Liver (tissue), 9 donors: ENCODE results near the gene NTNG1. TPM values are rescaled to one million over a fixed set of nuclear protein-coding genes. Genes with fewer than 3 reads are reported as not detected.

Experiments used
- DNase-seq: peaks from one replicate; pipeline ENCODE4 v3.0.0-alpha.2; 2017; ENCODE audit warnings: low spot score
- H3K27ac ChIP-seq, 2 donors: one replicate each; pipeline ENCODE4 v1.7.0; 2013; ENCODE audit warnings: inconsistent platforms in 2 of 2, low read length in 2 of 2, control low read depth in 1 of 2, low read depth in 1 of 2, mild to moderate bottlenecking in 1 of 2
- H3K27me3 ChIP-seq, 4 donors: one replicate each; pipeline versions ENCODE4 v1.6.1 to v1.7.0; 2013; ENCODE audit warnings: low read length in 3 of 4, inconsistent platforms in 1 of 4, mild to moderate bottlenecking in 1 of 4, moderate library complexity in 1 of 4; ENCODE audit not compliant: control insufficient read depth in 4 of 4, insufficient read depth in 4 of 4
- H3K36me3 ChIP-seq, 4 donors: one replicate each; pipeline versions ENCODE4 v1.6.1 to v1.7.0; 2013; ENCODE audit warnings: low read length in 3 of 4, mild to moderate bottlenecking in 3 of 4, low read depth in 1 of 4, moderate library complexity in 1 of 4; ENCODE audit not compliant: control insufficient read depth in 4 of 4, insufficient read depth in 3 of 4
- H3K4me1 ChIP-seq, 4 donors: one replicate each; pipeline versions ENCODE4 v1.6.1 to v1.7.0; 2013; ENCODE audit warnings: low read length in 3 of 4, mild to moderate bottlenecking in 3 of 4, moderate library complexity in 1 of 4; ENCODE audit not compliant: control insufficient read depth in 4 of 4, insufficient read depth in 4 of 4
- H3K4me3 ChIP-seq, 3 donors: one replicate each; pipeline versions ENCODE4 v1.6.1 to v1.7.0; 2013; ENCODE audit warnings: low read length in 3 of 3, control low read depth in 1 of 3, low read depth in 1 of 3, mild to moderate bottlenecking in 1 of 3
- H3K9ac ChIP-seq, 2 donors: one replicate each; pipeline ENCODE4 v1.7.0; 2013; ENCODE audit warnings: low read length in 2 of 2, mild to moderate bottlenecking in 2 of 2, moderate library complexity in 2 of 2, control low read depth in 1 of 2, low read depth in 1 of 2
- H3K9me3 ChIP-seq, 4 donors: one replicate each; pipeline versions ENCODE4 v1.6.1 to v1.7.0; 2013; ENCODE audit warnings: low read length in 3 of 4; ENCODE audit not compliant: control insufficient read depth in 4 of 4
- EGR1 ChIP-seq, 2 donors: IDR thresholded peaks; 2 replicates each; pipeline ENCODE4 v1.6.1; 2016 to 2018; ENCODE audit warnings: antibody characterized with exemption in 2 of 2, low read depth in 2 of 2
- FOXA1 ChIP-seq: IDR thresholded peaks from 2 replicates; pipeline ENCODE4 v1.6.1; 2016; ENCODE audit warnings: antibody characterized with exemption
- FOXA2 ChIP-seq: IDR thresholded peaks from 2 replicates; pipeline ENCODE4 v1.6.1; 2016; ENCODE audit warnings: antibody characterized with exemption
- GABPA ChIP-seq, 2 donors: IDR thresholded peaks in 1 of 2; conservative IDR thresholded peaks in 1 of 2; 2 replicates each; pipeline ENCODE4 v1.6.1; 2016; ENCODE audit warnings: antibody characterized with exemption in 2 of 2, mild to moderate bottlenecking in 1 of 2, moderate library complexity in 1 of 2
- HNF4A ChIP-seq, 2 donors: conservative IDR thresholded peaks; 2 replicates each; pipeline ENCODE4 v1.6.1; 2016; ENCODE audit warnings: antibody characterized with exemption in 2 of 2, mild to moderate bottlenecking in 2 of 2
- HNF4G ChIP-seq: IDR thresholded peaks from 2 replicates; pipeline ENCODE4 v1.6.1; 2016; ENCODE audit warnings: antibody characterized with exemption
- JUND ChIP-seq, 2 donors: IDR thresholded peaks; 2 replicates each; pipeline ENCODE4 v1.6.1; 2016; ENCODE audit warnings: antibody characterized with exemption in 2 of 2
- NR2F2 ChIP-seq: IDR thresholded peaks from 2 replicates; pipeline ENCODE4 v1.6.1; 2016; ENCODE audit warnings: antibody characterized with exemption
- RAD21 ChIP-seq, 2 donors: IDR thresholded peaks; 2 replicates each; pipeline ENCODE4 v1.6.1; 2016; ENCODE audit warnings: antibody characterized with exemption in 2 of 2, mild to moderate bottlenecking in 2 of 2
- RXRA ChIP-seq, 2 donors: IDR thresholded peaks; 2 replicates each; pipeline ENCODE4 v1.6.1; 2017 to 2018; ENCODE audit warnings: antibody characterized with exemption in 2 of 2, mild to moderate bottlenecking in 1 of 2
- SP1 ChIP-seq: IDR thresholded peaks from 2 replicates; pipeline ENCODE4 v1.6.1; 2018; ENCODE audit warnings: antibody characterized with exemption, mild to moderate bottlenecking
- TAF1 ChIP-seq: conservative IDR thresholded peaks from 2 replicates; pipeline ENCODE4 v1.6.1; 2016; ENCODE audit warnings: antibody characterized with exemption, mild to moderate bottlenecking
- YY1 ChIP-seq: IDR thresholded peaks from 2 replicates; pipeline ENCODE4 v1.6.1; 2016; ENCODE audit warnings: antibody characterized with exemption, mild to moderate bottlenecking
- WGBS: extraction: QIAGEN DNeasy Blood & Tissue Kit; methylation state at CpG from one replicate; pipeline ENCODE4 v1.1.7; 2013; 5-methylcytosine and 5-hydroxymethylcytosine counted together
- polyA plus RNA-seq, 2 donors: library from polyadenylated mRNA; stranded (reverse) in 1 of 2; unstranded in 1 of 2; fragments of 200-250 nt in 1 of 2; fragments of >200 nt in 1 of 2; fragmentation: Nextera tagmentation in 1 of 2; extraction: Ambion mirVana in 1 of 2; gene quantifications; one replicate each; pipeline versions ENCODE4 v1.2.1 to v1.2.3, GENCODE V29; 2013 to 2015
- total RNA-seq, 2 donors: library from RNA; depleted of rRNA; stranded (reverse); fragments of >200 nt; gene quantifications; one replicate each; pipeline ENCODE4 v1.2.3, GENCODE V29; 2014
- TF ChIP-seq, protein P1 (sequence below): IDR thresholded peaks from 2 replicates; pipeline ENCODE4 v1.6.1; 2016; ENCODE audit warnings: antibody characterized with exemption
- TF ChIP-seq, protein P2 (sequence below): IDR thresholded peaks from 2 replicates; pipeline ENCODE4 v1.6.1; 2016; ENCODE audit warnings: antibody characterized with exemption
- TF ChIP-seq, protein P3 (sequence below): fragments of 150-350 bp; IDR thresholded peaks from 2 replicates; pipeline ENCODE4 v1.5.1; 2017; ENCODE audit warnings: improper control_type of control experiment, low read depth, low read length; ENCODE audit not compliant: missing input control
- TF ChIP-seq, protein P4 (sequence below): IDR thresholded peaks from 2 replicates; pipeline ENCODE4 v1.6.1; 2016; ENCODE audit warnings: antibody characterized with exemption, mild to moderate bottlenecking
- donor health status: healthy.
- donor health status: healthy.
- donor health status: healthy.
- donor health status: healthy.
- donor health status: healthy.

NTNG1 gene
- total and polyA plus RNA-seq, 4 donors: under 0.01 TPM; not detected in 2

DNA sequence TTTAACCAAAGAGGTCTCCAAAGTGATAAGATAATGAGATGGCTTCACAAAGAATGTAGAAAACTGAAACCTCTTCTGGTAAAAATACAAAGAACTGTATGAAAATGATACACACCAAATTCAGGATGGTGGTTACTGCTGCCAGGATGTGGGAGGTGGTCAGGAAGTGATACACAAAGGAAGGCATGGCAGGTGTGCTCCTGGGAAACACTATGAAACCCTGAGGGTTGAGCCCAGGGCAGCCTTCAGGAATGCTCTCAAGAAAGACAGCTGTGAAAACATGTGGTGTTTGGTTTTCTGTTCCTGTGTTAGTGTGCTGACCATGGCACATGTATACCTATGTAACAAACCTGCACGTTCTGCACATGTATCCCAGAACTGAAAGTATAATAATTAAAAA is 109.3 kb downstream of the NTNG1 start:
- WGBS: 55% methylated on average over 1 of the region's 1 CpG
- Histone ChIP-seq H3K4me1 (no peaks in the 10 kb centered on the region), H3K9ac (no peak overlapping the region), H3K36me3 (no peaks in the 10 kb centered on the region), H3K27ac (no peak overlapping the region), H3K27me3 (no peaks in the 10 kb centered on the region), H3K9me3 (no peaks in the 10 kb centered on the region), H3K4me3 (no peak overlapping the region)
- DNase-seq: no peak
- TF ChIP-seq JUND (IDR thresholded peaks at IDR 0.05) (no peak), RAD21 (IDR thresholded peaks at IDR 0.05) (no peak)

DNA sequence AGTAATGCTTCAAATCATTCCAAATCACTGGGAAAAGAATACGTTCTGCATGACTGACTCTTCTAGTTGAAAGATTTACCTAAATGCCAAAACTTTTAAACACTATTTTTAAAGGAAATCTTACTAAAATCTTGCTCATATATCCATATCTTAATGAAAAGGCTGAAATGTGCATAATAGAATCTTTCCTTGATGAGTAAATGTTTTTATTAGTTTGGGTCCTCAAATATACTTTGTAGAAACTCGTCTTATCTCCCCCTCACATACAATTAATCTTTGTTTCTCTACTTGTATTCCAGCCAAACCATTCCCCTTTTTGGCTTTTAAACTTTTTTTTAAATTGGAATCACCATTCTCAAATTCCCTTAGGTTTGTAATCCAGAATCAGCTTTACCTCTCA is 110.2 kb downstream of the NTNG1 start:
- Histone ChIP-seq H3K9ac (no peak overlapping the region), H3K4me1 (no peaks in the 10 kb centered on the region), H3K36me3 (no peaks in the 10 kb centered on the region), H3K27ac (no peak overlapping the region), H3K9me3 (no peaks in the 10 kb centered on the region), H3K27me3 (no peaks in the 10 kb centered on the region), H3K4me3 (no peak overlapping the region)
- TF ChIP-seq TAF1 (no peak), FOXA1 (no peak), NR2F2 (no peak), HNF4A (conservative IDR thresholded peaks at IDR 0.05) (no peak), RXRA (IDR thresholded peaks at IDR 0.05) (no peak), YY1 (no peak), JUND (IDR thresholded peaks at IDR 0.05) (no peak), FOXA2 (no peak), EGR1 (IDR thresholded peaks at IDR 0.05; ENCODE audit: low read depth in 2 of 2) (no peak), SP1 (no peak), GABPA (IDR thresholded peaks at IDR 0.05 in 1 of 2, conservative IDR thresholded peaks at IDR 0.05 in 1 of 2) (no peak)
- DNase-seq: no peak
- 64% methylated on average over 2 of the region's 2 CpGs for WGBS

DNA sequence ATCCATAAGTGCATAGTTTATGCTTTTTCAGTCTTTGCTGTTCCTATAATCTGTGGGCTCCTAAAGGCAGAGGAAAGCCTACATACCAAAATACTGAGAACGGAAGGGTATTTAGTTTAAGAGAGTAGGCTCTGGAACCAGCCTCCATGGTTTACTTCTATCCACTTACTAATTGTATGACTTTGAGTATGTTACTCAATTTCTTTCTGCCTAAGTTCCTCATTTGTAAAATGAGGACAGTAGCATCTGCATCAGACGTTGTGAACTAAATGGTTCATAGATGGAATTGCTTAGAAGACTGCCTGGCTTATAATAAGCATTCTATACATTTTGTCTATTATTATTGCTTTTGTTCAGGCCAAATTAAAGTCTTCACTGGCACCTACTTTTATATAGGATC is 111.0 kb downstream of the NTNG1 start:
- Histone ChIP-seq H3K27ac (no peak overlapping the region), H3K9me3 (no peaks in the 10 kb centered on the region), H3K4me3 (no peak overlapping the region), H3K4me1 (no peaks in the 10 kb centered on the region), H3K36me3 (no peaks in the 10 kb centered on the region), H3K9ac (no peak overlapping the region), H3K27me3 (no peaks in the 10 kb centered on the region)
- TF ChIP-seq FOXA2 (no peak), HNF4A (conservative IDR thresholded peaks at IDR 0.05) (no peak), RAD21 (IDR thresholded peaks at IDR 0.05) (no peak), JUND (IDR thresholded peaks at IDR 0.05) (no peak), HNF4G (no peak)
- TF ChIP-seq, protein P1, sequence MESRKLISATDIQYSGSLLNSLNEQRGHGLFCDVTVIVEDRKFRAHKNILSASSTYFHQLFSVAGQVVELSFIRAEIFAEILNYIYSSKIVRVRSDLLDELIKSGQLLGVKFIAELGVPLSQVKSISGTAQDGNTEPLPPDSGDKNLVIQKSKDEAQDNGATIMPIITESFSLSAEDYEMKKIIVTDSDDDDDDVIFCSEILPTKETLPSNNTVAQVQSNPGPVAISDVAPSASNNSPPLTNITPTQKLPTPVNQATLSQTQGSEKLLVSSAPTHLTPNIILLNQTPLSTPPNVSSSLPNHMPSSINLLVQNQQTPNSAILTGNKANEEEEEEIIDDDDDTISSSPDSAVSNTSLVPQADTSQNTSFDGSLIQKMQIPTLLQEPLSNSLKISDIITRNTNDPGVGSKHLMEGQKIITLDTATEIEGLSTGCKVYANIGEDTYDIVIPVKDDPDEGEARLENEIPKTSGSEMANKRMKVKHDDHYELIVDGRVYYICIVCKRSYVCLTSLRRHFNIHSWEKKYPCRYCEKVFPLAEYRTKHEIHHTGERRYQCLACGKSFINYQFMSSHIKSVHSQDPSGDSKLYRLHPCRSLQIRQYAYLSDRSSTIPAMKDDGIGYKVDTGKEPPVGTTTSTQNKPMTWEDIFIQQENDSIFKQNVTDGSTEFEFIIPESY: no peak
- WGBS: 65% methylated on average over 2 of the region's 2 CpGs
- DNase-seq: no peak

DNA sequence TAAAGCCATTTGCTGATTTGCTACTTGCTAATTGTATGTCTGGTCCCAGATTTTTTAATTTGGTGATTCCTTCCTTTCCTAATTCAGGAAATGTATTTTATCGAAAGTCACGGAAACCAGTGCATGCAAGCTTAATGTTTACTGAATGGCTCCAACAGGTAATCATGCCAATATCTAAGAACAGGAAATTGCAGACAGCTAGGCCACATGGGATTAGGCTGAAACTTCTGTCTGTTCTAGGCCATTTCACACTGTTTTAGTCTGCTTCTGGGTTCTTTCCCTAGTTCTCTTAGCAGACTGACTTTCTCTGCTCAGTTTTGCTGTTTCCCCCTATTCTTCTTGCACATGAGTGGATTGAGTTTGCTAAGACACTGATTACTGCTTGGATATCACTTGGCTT is 111.4 kb downstream of the NTNG1 start:
- WGBS: 86% methylated on average over 2 of the region's 2 CpGs
- H3K9ac ChIP-seq: no peak overlapping the region
- H3K4me1 ChIP-seq: no peaks in the 10 kb centered on the region
- DNase-seq: no peak
- no peak overlapping the region for H3K27ac ChIP-seq
- H3K27me3 ChIP-seq: no peaks in the 10 kb centered on the region
- no peaks in the 10 kb centered on the region for H3K36me3 ChIP-seq
- H3K9me3 ChIP-seq: no peaks in the 10 kb centered on the region
- H3K4me3 ChIP-seq: no peak overlapping the region
- TF ChIP-seq HNF4G (no peak), YY1 (no peak), GABPA (IDR thresholded peaks at IDR 0.05 in 1 of 2, conservative IDR thresholded peaks at IDR 0.05 in 1 of 2) (no peak), FOXA1 (no peak), TAF1 (no peak), RAD21 (IDR thresholded peaks at IDR 0.05) (no peak), SP1 (no peak)
- TF ChIP-seq, protein P2, sequence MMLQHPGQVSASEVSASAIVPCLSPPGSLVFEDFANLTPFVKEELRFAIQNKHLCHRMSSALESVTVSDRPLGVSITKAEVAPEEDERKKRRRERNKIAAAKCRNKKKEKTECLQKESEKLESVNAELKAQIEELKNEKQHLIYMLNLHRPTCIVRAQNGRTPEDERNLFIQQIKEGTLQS: no peak
- TF ChIP-seq, protein P3, sequence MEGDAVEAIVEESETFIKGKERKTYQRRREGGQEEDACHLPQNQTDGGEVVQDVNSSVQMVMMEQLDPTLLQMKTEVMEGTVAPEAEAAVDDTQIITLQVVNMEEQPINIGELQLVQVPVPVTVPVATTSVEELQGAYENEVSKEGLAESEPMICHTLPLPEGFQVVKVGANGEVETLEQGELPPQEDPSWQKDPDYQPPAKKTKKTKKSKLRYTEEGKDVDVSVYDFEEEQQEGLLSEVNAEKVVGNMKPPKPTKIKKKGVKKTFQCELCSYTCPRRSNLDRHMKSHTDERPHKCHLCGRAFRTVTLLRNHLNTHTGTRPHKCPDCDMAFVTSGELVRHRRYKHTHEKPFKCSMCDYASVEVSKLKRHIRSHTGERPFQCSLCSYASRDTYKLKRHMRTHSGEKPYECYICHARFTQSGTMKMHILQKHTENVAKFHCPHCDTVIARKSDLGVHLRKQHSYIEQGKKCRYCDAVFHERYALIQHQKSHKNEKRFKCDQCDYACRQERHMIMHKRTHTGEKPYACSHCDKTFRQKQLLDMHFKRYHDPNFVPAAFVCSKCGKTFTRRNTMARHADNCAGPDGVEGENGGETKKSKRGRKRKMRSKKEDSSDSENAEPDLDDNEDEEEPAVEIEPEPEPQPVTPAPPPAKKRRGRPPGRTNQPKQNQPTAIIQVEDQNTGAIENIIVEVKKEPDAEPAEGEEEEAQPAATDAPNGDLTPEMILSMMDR: no peak
- TF ChIP-seq, protein P4, sequence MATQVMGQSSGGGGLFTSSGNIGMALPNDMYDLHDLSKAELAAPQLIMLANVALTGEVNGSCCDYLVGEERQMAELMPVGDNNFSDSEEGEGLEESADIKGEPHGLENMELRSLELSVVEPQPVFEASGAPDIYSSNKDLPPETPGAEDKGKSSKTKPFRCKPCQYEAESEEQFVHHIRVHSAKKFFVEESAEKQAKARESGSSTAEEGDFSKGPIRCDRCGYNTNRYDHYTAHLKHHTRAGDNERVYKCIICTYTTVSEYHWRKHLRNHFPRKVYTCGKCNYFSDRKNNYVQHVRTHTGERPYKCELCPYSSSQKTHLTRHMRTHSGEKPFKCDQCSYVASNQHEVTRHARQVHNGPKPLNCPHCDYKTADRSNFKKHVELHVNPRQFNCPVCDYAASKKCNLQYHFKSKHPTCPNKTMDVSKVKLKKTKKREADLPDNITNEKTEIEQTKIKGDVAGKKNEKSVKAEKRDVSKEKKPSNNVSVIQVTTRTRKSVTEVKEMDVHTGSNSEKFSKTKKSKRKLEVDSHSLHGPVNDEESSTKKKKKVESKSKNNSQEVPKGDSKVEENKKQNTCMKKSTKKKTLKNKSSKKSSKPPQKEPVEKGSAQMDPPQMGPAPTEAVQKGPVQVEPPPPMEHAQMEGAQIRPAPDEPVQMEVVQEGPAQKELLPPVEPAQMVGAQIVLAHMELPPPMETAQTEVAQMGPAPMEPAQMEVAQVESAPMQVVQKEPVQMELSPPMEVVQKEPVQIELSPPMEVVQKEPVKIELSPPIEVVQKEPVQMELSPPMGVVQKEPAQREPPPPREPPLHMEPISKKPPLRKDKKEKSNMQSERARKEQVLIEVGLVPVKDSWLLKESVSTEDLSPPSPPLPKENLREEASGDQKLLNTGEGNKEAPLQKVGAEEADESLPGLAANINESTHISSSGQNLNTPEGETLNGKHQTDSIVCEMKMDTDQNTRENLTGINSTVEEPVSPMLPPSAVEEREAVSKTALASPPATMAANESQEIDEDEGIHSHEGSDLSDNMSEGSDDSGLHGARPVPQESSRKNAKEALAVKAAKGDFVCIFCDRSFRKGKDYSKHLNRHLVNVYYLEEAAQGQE: no peak
